ENCODE data around the gene CLN6. TPM values are rescaled to one million over a fixed set of nuclear protein-coding genes. Genes with fewer than 3 reads are reported as not detected.

The CLN6 gene
- total and polyA plus RNA-seq, 2 of the 4 experiments (the other 2 are of a cell fraction) = 6.5 to 31.9 TPM

GRCh38 chr15:68188647-68189046, 40.9 kb downstream of the CLN6 start:
- Histone ChIP-seq H3K23ac (ENCODE audit: low read depth, low read length) (no peak overlapping the region), H3K27ac (ENCODE audit: insufficient read depth, low read length) (no peak overlapping the region), H3K9ac (ENCODE audit: low read depth, low read length) (no peak overlapping the region), H2BK5ac (ENCODE audit: low read depth, low read length, poor library complexity, severe bottlenecking) (no peak overlapping the region), H3K4me1 (ENCODE audit: control insufficient read depth, insufficient read depth, low read length) (peaks cover 11% of the 10 kb centered on the region), H4K20me1 (ENCODE audit: insufficient read depth, low read length) (peaks cover 11% of the 10 kb centered on the region; the same call in 1 of the 2 replicates), H4K5ac (ENCODE audit: low read depth, low read length) (no peak overlapping the region), H3K4me2 (ENCODE audit: low read depth, low read length) (no peak overlapping the region), H2AK9ac (replicated peaks; ENCODE audit: low read depth, low read length, poor library complexity) (no peak overlapping the region), H3K56ac (ENCODE audit: extremely low read depth, insufficient read depth, low read length) (no peak overlapping the region), H2BK120ac (ENCODE audit: low read depth, low read length) (no peak overlapping the region), H3K9me1 (ENCODE audit: insufficient read depth, low read length) (peaks cover 11% of the 10 kb centered on the region), H2BK20ac (ENCODE audit: low read depth, low read length) (no peak overlapping the region), H3K79me1 (ENCODE audit: low read depth in 1 of 2, low read length in 2 of 2) (peaks cover 0 to 24% of the 10 kb centered on the region in 2 experiments; a peak in 2 of 4 replicates), H3K4me3 (ENCODE audit: insufficient read depth, low read depth, low read length) (no peak overlapping the region), H4K8ac (ENCODE audit: low read depth in 2 of 2, low read length in 2 of 2) (no peak overlapping the region), H3K14ac (replicated peaks; ENCODE audit: low read depth, low read length) (no peak overlapping the region), H2AFZ (replicated peaks; ENCODE audit: low read length, poor library complexity) (no peak overlapping the region), H3K9me3 (ENCODE audit: control insufficient read depth, insufficient read depth, low read length) (no peaks in the 10 kb centered on the region), H2BK15ac (ENCODE audit: low read depth, low read length) (no peak overlapping the region), H4K91ac (ENCODE audit: insufficient read depth, low read depth, low read length) (no peak overlapping the region), H2AK5ac (ENCODE audit: low read depth, low read length) (no peak overlapping the region), H3K4ac (ENCODE audit: low read depth, low read length) (no peak overlapping the region), H3K18ac (ENCODE audit: low read depth, low read length) (no peak overlapping the region), H3K27me3 (ENCODE audit: control insufficient read depth, insufficient read depth, low read length) (no peaks in the 10 kb centered on the region), H3K36me3 (ENCODE audit: control insufficient read depth, insufficient read depth, low read length) (peaks cover 18% of the 10 kb centered on the region)
- DNase-seq = no peak
- TF ChIP-seq RAD21 (IDR thresholded peaks at IDR 0.05; ENCODE audit: low read length) = no peak
- TF ChIP-seq BHLHE40 (IDR thresholded peaks at IDR 0.05; ENCODE audit: low read depth, low read length) = no peak
- TF ChIP-seq POLR2A (IDR thresholded peaks at IDR 0.05; ENCODE audit: low read depth, low read length) = no peak
- TF ChIP-seq MAFK (IDR thresholded peaks at IDR 0.05; ENCODE audit: low read depth, low read length) = no peak
- TF ChIP-seq, protein P1, sequence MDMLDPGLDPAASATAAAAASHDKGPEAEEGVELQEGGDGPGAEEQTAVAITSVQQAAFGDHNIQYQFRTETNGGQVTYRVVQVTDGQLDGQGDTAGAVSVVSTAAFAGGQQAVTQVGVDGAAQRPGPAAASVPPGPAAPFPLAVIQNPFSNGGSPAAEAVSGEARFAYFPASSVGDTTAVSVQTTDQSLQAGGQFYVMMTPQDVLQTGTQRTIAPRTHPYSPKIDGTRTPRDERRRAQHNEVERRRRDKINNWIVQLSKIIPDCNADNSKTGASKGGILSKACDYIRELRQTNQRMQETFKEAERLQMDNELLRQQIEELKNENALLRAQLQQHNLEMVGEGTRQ (IDR thresholded peaks at IDR 0.05; ENCODE audit: low read depth, low read length) = no peak
- no peak for TF ChIP-seq MXI1 (IDR thresholded peaks at IDR 0.05; ENCODE audit: borderline replicate concordance, low read depth, low read length)
- no peak for TF ChIP-seq FOS (IDR thresholded peaks at IDR 0.05; ENCODE audit: low read depth, low read length)
- no peak for TF ChIP-seq RFX5 (IDR thresholded peaks at IDR 0.05; ENCODE audit: low read depth, low read length)
- TF ChIP-seq CTCF (conservative IDR thresholded peaks at IDR 0.05; ENCODE audit: low read depth, low read length) = no peak
- no peak for TF ChIP-seq MAZ (IDR thresholded peaks at IDR 0.05; ENCODE audit: borderline replicate concordance, low read depth, low read length)
- intact Hi-C loops (cut with micrococcal nuclease) = no loop called here
- in situ Hi-C loops (cut with MboI; ENCODE audit: low sequenced_read_pairs) = no loop called here
- dilution Hi-C loops (cut with HindIII; ENCODE audit: low sequenced_read_pairs, unreplicated experiment) = no loop called here
- CTCF ChIA-PET = no interaction called here
- WGBS, 2 experiments (ENCODE audit: extremely low coverage in 2 of 2, insufficient read length in 1 of 2) = no CpG with 5 or more reads among the region's 2 CpGs
- POLR2A ChIA-PET (ENCODE audit: unreplicated experiment) = interaction anchor here (0.7 kb wide), 1 partner anchor 218 kb away, joined by 9 read pairs; no protein-coding TSS in a partner anchor
- no TSS peak for BruUV-seq (replicated peaks)
- no peak for ATAC-seq (ENCODE audit: low read depth)
